ENCODE results near the gene NLGN1.

The NLGN1 gene

DNA sequence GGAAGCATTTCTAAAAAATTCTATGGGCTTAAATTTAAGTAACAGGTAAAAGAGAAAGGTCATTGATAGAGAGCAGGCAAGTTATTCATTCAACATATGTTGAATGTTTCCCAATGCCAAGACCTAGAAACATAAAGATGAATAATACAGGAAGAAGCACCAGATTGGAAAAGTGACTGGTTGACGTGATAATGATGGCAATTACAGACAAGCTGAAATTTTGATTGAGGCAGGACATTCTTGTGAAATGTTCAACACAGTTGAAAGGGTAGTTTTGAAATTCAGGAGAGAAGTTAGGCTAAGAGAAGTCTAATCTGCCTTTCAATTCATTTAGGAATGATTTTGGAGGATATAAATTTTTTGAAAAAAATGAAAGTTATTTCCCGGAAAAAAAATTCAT is 925.2 kb downstream of the NLGN1 start:
- no peak for DNase-seq (ENCODE audit: low read depth in 2 of 3, low spot score in 2 of 3)

DNA sequence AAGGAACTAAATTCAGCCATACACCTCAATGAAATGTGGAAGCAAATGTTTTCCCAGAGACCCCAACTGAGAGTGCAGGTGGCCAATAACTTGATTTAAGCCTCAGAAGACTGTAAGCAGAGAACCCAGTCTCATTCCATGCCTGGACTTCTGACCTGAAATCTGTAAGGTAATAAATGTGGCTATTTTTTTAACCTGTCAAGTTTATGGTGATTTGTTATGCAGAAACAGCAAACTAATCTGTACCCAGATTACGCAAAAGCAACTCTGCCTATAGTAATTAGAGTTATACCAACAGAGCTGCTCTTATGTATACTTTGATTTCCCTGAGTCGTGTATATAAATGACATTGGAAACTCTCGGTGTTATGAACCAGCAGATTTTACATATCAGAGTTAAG is 927.6 kb downstream of the NLGN1 start:
- no peak for DNase-seq (ENCODE audit: low read depth in 2 of 3, low spot score in 2 of 3)

DNA sequence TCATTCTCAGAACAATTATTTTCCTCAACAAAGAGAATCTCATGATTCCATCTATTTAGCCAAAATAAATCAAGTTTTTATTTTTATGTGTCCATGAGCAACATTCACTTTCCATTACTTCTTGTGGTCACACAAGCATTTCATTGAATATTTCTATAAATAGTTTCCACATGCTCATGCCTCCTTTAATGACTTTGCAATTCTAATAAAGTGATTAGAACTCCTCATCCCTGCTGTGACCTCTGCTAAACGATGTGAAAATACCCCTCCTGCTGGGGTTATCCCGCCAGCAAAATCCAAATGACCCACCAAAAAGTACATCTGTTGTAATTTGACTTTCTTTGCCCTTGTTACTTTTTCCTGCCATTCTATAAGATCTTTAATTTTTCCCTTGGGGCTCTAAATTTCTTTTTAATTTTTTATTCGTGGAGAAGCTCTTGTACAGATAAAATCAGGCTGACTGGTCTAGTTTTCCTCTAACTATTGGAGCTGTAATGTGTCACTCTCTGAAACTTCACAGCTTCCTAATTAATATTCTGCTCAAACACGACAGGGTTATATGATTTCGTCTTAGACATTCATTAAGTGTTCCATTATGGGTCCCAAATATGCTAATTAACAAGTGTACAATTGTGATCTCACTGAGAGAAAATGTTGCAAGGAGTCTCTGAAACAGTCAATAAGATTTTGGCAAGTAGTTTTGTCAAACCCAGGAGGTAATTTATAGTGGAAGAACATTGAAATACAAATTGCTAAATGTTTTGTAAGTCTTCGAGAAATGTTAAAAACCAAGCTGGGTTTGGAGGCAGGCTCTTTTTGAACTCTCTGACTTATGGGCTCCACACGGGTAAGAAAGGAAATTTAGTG is 928.5 kb downstream of the NLGN1 start:
- no peak for DNase-seq (ENCODE audit: low read depth in 2 of 3, low spot score in 2 of 3)

DNA sequence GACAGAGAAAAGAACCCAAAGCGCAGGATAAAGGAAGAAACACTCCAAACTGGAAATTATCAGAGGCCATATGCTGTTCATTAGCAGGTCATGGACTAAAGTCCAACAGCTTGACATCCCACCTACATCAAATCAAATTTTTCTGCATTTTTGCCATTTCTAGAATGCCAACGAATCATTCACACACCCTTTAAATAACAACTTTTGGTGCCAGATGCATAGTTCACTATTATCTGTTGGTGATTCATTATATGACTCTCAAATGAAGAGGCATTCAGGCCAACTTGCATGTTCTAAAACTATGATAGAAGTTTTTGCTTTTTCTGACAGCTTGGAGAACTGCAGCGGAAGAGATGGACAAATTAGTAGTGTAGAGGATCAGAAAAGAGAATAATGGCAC is 931.8 kb downstream of the NLGN1 start:
- DNase-seq (ENCODE audit: low read depth in 2 of 3, low spot score in 2 of 3): no peak

DNA sequence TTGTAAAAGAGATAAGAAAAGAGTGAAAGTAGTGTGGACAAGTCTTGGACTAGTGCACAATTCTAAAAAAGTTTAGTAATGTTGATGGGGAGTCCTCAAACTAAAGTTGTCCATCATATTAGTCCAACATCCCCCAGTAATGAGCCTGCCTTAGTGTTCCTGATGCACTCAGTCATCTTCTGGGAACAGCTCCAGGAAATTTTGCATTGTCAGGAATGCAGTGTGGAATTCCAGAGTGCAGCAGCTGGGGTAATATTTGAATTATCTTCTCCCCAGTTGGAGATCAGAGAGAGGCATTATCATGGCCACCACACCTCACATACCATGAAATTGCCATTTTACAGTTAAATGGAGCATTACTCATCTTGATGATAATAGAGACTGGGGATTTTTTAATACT is 932.8 kb downstream of the NLGN1 start:
- DNase-seq (ENCODE audit: low read depth in 2 of 3, low spot score in 2 of 3): no peak

DNA sequence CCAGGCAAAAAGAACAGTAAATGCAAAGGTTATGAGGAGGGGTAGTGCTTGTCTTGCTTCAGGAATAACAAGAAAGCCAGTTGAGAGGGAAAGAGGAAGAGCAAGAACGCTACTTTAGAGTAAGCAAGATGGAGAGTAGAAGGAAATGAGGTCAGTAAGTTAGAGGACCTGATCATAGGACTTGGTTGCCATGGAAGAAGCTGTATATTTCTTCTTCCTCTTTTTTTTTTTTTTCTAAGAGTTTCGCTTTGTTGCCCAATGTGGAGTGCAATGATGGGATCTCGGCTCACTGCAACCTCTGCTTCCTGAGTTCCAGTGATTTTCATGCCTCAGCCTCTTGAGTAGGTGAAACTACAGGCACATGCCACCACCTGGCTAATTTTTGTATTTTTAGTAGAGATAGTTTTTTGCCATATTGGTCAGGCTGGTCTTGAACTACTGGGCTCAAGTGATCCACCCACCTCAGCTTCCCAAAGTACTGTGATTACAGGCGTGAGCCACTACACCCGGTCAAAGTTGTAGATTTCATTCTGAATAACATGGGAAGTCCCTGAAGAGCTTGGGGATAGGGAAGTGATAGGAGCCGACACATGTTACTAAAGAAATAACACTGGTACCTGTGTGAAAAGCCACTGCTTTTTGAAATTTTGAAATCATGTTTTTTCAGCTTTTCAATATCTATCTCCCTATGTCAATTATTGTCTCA is 933.7 kb downstream of the NLGN1 start:
- DNase-seq (ENCODE audit: low read depth in 2 of 3, low spot score in 2 of 3): no peak

DNA sequence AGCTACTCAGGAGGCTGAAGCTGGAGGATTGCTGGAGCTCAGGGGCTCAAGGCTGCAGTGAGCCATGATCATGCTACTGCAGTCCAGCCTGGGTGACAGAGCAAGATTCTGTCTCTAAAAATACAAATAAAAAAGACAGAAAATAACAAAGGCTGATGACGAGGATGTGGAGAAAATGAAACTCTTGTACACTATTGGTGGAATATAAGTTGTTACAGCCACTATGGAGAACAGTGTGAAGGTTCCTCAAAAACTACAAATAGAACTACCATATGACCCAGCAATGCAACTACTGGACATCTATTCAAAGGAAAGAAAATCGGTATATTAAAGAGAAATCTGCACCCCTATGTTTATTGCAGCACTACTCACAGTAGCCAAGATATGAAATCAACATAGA is 934.8 kb downstream of the NLGN1 start:
- DNase-seq (ENCODE audit: low read depth in 2 of 3, low spot score in 2 of 3): no peak

DNA sequence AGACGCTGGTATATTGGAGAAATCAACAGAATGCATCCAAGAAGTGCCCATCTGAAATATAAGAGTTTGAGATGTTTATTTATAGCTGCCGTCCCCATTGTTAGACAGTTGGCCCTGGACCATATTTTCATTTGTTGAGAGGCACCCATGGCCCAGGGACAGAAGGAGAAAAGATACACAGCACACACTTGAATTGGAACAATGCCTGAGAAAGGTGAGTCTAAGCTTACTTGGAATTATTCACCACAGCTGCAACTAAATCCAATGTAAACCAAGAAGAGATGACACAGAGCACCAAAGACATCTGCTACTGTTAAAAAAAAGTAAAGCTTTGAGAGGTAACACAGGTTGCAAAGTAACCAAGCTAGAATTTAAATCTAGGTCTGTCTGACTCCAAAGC is 936.1 kb downstream of the NLGN1 start:
- DNase-seq (ENCODE audit: low read depth in 2 of 3, low spot score in 2 of 3): no peak

DNA sequence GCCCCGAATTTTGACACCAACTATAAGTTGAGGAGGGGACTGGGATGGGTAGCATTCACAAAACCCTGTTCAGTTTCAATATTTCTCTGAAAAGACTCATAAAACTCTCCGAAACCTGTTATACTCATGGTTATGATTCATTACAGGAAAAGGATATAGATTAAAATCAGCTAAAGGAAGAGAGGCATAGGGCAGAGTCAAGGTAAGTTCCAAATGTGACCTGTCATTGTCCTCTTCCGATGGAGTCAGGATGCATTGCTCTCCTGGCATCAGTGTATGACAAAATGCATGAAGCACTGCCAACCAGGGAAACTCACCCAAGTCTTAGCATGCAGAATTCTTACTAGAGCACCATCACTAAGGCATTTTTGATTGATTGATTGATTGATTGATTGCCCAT is 936.6 kb downstream of the NLGN1 start:
- no peak for DNase-seq (ENCODE audit: low read depth in 2 of 3, low spot score in 2 of 3)

DNA sequence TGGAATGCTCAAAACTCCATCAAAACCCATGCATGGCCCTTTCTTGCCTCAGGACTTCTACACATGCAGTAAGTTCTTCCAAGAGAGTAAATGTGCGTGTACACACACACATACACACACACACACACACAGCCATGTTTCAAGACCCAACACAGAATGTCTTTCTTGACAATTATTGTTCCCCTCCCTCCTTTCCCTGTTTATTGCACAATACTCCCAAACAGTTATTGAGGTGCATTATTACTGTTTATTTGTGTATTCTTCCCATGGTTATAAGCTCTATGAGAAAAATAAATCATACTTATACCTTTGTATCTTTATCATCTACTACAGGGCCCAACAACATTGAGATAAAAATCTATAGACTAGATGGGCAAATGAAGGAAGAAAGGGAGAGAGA is 937.8 kb downstream of the NLGN1 start:
- no peak for DNase-seq (ENCODE audit: low read depth in 2 of 3, low spot score in 2 of 3)

DNA sequence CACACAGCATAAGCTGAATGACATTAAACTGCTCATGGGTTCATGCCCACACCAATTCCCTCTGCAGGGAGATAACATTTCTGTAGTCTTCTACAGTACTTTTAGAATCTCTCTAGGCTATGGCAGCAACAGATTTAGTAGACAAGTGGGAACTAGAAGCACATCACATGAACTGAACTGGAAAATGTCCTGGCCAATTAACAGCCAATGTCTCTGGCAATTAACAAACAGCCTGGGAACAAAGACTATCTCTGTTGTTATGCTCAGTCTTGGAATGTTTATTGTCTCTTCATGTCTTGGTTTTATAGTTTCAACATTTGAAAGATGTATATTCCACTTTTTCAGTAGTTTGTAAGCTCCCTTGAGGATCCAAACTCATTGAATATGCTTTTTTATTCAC is 938.4 kb downstream of the NLGN1 start:
- no peak for DNase-seq (ENCODE audit: low read depth in 2 of 3, low spot score in 2 of 3)

All from activated CD8-positive, alpha-beta memory T cell treated with anti-CD3 and anti-CD28 coated beads for 48 hours (primary cell).